ENCODE measurements around the gene PCDH9. TPM values are rescaled to one million over a fixed set of nuclear protein-coding genes. Genes with fewer than 3 reads are reported as not detected.

Gene PCDH9
- total and polyA plus RNA-seq, 10 of the 15 experiments (the other 5 are each of a cell fraction or from before 2014, with no cell fraction given): 0.02 to 2.3 (median 0.05) TPM; not detected in 1

DNA sequence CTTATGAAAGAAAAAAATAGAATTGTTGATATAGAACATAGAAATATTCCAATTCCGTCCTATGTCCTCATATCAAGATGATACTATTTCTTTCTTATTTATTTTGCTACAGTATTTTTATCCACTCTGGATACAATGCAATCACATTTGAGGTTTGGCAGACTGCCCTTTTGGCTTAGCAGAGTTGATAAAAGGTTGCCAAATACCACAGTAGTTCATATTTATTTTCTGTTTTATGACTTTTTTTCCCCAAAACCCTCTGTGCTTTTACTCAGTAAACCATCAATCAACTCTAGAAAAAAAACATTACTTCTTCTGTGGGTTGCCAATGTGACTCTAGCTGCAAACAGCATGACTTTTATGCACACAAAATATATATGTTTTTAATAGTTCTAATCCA lies 424.5 kb downstream of the PCDH9 start:
- 0% methylated on average over 1 of the region's 1 CpG for WGBS (ENCODE audit: insufficient coverage, insufficient replicate concordance, low lambda C conversion rate, missing lambda C conversion rate)
- BruUV-seq (replicated peaks): no TSS peak
- no peak overlapping the region for H3K9ac ChIP-seq (ENCODE audit: control insufficient read depth, insufficient read depth, low read length)
- no peaks in the 10 kb centered on the region for H3K36me3 ChIP-seq (ENCODE audit: control insufficient read depth in 2 of 2, insufficient read depth in 2 of 2, low read length in 1 of 2)
- no peak for TF ChIP-seq RBBP5 (conservative IDR thresholded peaks at IDR 0.05)
- TF ChIP-seq RB1 (IDR thresholded peaks at IDR 0.05; ENCODE audit: borderline replicate concordance): no peak
- no peak for TF ChIP-seq HDGF (IDR thresholded peaks at IDR 0.05)
- no peak for TF ChIP-seq TAF1 (IDR thresholded peaks at IDR 0.05; ENCODE audit: borderline replicate concordance, low read depth, low read length)
- no peak for TF ChIP-seq SIN3A (IDR thresholded peaks at IDR 0.05; ENCODE audit: low read depth, low read length)
- no peak for TF ChIP-seq MEF2A (IDR thresholded peaks at IDR 0.05; ENCODE audit: insufficient read depth, low read depth, low read length)
- TF ChIP-seq, protein P1, sequence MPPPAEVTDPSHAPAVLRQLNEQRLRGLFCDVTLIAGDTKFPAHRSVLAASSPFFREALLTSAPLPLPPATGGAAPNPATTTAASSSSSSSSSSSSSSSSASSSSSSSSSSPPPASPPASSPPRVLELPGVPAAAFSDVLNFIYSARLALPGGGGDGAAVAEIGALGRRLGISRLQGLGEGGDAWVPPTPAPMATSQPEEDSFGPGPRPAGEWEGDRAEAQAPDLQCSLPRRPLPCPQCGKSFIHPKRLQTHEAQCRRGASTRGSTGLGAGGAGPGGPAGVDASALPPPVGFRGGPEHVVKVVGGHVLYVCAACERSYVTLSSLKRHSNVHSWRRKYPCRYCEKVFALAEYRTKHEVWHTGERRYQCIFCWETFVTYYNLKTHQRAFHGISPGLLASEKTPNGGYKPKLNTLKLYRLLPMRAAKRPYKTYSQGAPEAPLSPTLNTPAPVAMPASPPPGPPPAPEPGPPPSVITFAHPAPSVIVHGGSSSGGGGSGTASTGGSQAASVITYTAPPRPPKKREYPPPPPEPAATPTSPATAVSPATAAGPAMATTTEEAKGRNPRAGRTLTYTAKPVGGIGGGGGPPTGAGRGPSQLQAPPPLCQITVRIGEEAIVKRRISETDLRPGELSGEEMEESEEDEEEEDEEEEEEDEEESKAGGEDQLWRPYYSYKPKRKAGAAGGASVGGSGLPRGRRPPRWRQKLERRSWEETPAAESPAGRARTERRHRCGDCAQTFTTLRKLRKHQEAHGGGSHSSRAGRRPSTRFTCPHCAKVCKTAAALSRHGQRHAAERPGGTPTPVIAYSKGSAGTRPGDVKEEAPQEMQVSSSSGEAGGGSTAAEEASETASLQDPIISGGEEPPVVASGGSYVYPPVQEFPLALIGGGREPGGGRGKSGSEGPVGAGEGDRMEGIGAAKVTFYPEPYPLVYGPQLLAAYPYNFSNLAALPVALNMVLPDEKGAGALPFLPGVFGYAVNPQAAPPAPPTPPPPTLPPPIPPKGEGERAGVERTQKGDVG (CRISPR knock-in tag; IDR thresholded peaks at IDR 0.05): no peak
- TF ChIP-seq BCL11A (IDR thresholded peaks at IDR 0.05; ENCODE audit: low read depth, low read length): no peak
- no peak for TF ChIP-seq FOXK2 (IDR thresholded peaks at IDR 0.05)
- no peak for TF ChIP-seq WRNIP1 (IDR thresholded peaks at IDR 0.05; ENCODE audit: borderline replicate concordance, low read depth, low read length)
- no peak for TF ChIP-seq MYC (IDR thresholded peaks at IDR 0.05; ENCODE audit: insufficient read depth, insufficient read length, insufficient replicate concordance, low read length, severe bottlenecking)
- TF ChIP-seq NBN (IDR thresholded peaks at IDR 0.05): no peak
- no peaks in the 10 kb centered on the region for H4K20me1 ChIP-seq (ENCODE audit: control insufficient read depth, insufficient read depth)
- no peak overlapping the region for H3K4me2 ChIP-seq (ENCODE audit: control insufficient read depth, insufficient read depth)
- H2AFZ ChIP-seq (ENCODE audit: control insufficient read depth, low read depth, low read length): no peak overlapping the region
- intact Hi-C loops (cut with micrococcal nuclease; ENCODE audit: unreplicated experiment): no loop called here
- in situ Hi-C loops (cut with MboI): no loop called here
- no peaks in the 10 kb centered on the region for H3K79me2 ChIP-seq (ENCODE audit: control insufficient read depth, insufficient read depth, low read length)
- H3K4me1 ChIP-seq (ENCODE audit: control insufficient read depth, insufficient read depth, low read length): no peaks in the 10 kb centered on the region
- SMC1A ChIA-PET (ENCODE audit: uncharacterized antibody, unreplicated experiment): no interaction called here
- no peaks in the 10 kb centered on the region for H3K9me3 ChIP-seq (replicated peaks; ENCODE audit: control insufficient read depth, insufficient read depth, low read length)
- POLR2A ChIA-PET: no interaction called here
- RAD21 ChIA-PET (ENCODE audit: unreplicated experiment): no interaction called here
- H3K27ac ChIP-seq (ENCODE audit: control insufficient read depth, insufficient read depth): no peak overlapping the region
- DNase-seq (ENCODE audit: low read depth, low spot score) (no peak), ATAC-seq (no peak), FAIRE-seq (no peak)
- no peaks in the 10 kb centered on the region for H3K27me3 ChIP-seq (replicated peaks in 1 of 2; ENCODE audit: control insufficient read depth in 2 of 2, insufficient read depth in 2 of 2, low read length in 1 of 2)
- CTCF ChIA-PET: no interaction called here
- no peak overlapping the region for H3K4me3 ChIP-seq
